ENCODE results near the gene TREM1. TPM values are rescaled to one million over a fixed set of nuclear protein-coding genes. Genes with fewer than 3 reads are reported as not detected.

TREM1 gene
- polyA plus RNA-seq, 1 donor (not counting 4 experiments of a cell fraction or from before 2014, with no cell fraction given), result not detected

- H3K79me2 ChIP-seq (ENCODE audit: control insufficient read depth, insufficient read depth, low read length), result no peaks in the 10 kb centered on the region
- no peaks in the 10 kb centered on the region for H3K36me3 ChIP-seq (ENCODE audit: control insufficient read depth in 2 of 2, extremely low read depth in 1 of 2, insufficient read depth in 2 of 2, low read length in 2 of 2)
- no peaks in the 10 kb centered on the region for H3K9me3 ChIP-seq (ENCODE audit: control insufficient read depth, low read depth, low read length)
- FAIRE-seq, result no peak
- DNase-seq (ENCODE audit: low read depth, low spot score), result no peak
- H3K9ac ChIP-seq (ENCODE audit: control insufficient read depth, extremely low read depth, insufficient read depth, low read length), result no peak overlapping the region
- dilution Hi-C loops (cut with MboI; ENCODE audit: extremely low pct_ligation_motif_present, low sequenced_read_pairs), result no loop called here
- no peaks in the 10 kb centered on the region for H4K20me1 ChIP-seq (ENCODE audit: control insufficient read depth, extremely low read depth, insufficient read depth, low read length)
- H2AFZ ChIP-seq (ENCODE audit: control insufficient read depth, low read length), result no peak overlapping the region
- no peak overlapping the region for H3K4me3 ChIP-seq (ENCODE audit: control insufficient read depth in 2 of 3, extremely low read depth in 1 of 3, insufficient read depth in 2 of 3, low read depth in 1 of 3, low read length in 3 of 3)
- H3K9me1 ChIP-seq (ENCODE audit: control insufficient read depth, extremely low read depth, insufficient read depth, low read length), result no peaks in the 10 kb centered on the region
- peaks cover under 1% of the 10 kb centered on the region for H3K27me3 ChIP-seq (ENCODE audit: control insufficient read depth, extremely low read depth, insufficient read depth, low read length)
- no peak overlapping the region for H3K4me2 ChIP-seq (ENCODE audit: control insufficient read depth, extremely low read depth, insufficient read depth, low read depth, low read length)
- no peaks in the 10 kb centered on the region for H3K4me1 ChIP-seq (ENCODE audit: control insufficient read depth, extremely low read depth, insufficient read depth, low read length)
- H3K27ac ChIP-seq (ENCODE audit: control insufficient read depth, insufficient read depth, low read length), result no peak overlapping the region
- no peak for TF ChIP-seq EZH2 (IDR thresholded peaks at IDR 0.05; ENCODE audit: low read length)
- no peak for TF ChIP-seq CTCF (optimal IDR thresholded peaks at IDR 0.05 in 1 of 3, IDR thresholded peaks at IDR 0.05 in 1 of 3, conservative IDR thresholded peaks at IDR 0.05 in 1 of 3; ENCODE audit: extremely low read depth in 1 of 3, insufficient read depth in 2 of 3, low read length in 3 of 3)
Measured at GRCh38 chr6:41258196-41258493, 28.3 kb downstream of the TREM1 start.

GRCh38 chr6:41257369-41258195 is 28.9 kb downstream of the TREM1 start:
- H2AFZ ChIP-seq (ENCODE audit: control insufficient read depth, low read length), result no peak overlapping the region
- DNase-seq (ENCODE audit: low read depth, low spot score) (no peak), FAIRE-seq (no peak)
- no peak overlapping the region for H3K27ac ChIP-seq (ENCODE audit: control insufficient read depth, insufficient read depth, low read length)
- H3K4me1 ChIP-seq (ENCODE audit: control insufficient read depth, extremely low read depth, insufficient read depth, low read length), result no peaks in the 10 kb centered on the region
- H3K36me3 ChIP-seq (ENCODE audit: control insufficient read depth in 2 of 2, extremely low read depth in 1 of 2, insufficient read depth in 2 of 2, low read length in 2 of 2), result no peaks in the 10 kb centered on the region
- no peaks in the 10 kb centered on the region for H4K20me1 ChIP-seq (ENCODE audit: control insufficient read depth, extremely low read depth, insufficient read depth, low read length)
- H3K4me3 ChIP-seq (ENCODE audit: control insufficient read depth in 2 of 3, extremely low read depth in 1 of 3, insufficient read depth in 2 of 3, low read depth in 1 of 3, low read length in 3 of 3), result no peak overlapping the region
- H3K27me3 ChIP-seq (ENCODE audit: control insufficient read depth, extremely low read depth, insufficient read depth, low read length), result peaks cover 6% of the 10 kb centered on the region
- H3K9me1 ChIP-seq (ENCODE audit: control insufficient read depth, extremely low read depth, insufficient read depth, low read length), result no peaks in the 10 kb centered on the region
- H3K9me3 ChIP-seq (ENCODE audit: control insufficient read depth, low read depth, low read length), result no peaks in the 10 kb centered on the region
- no peak overlapping the region for H3K4me2 ChIP-seq (ENCODE audit: control insufficient read depth, extremely low read depth, insufficient read depth, low read depth, low read length)
- TF ChIP-seq CTCF (optimal IDR thresholded peaks at IDR 0.05 in 1 of 3, IDR thresholded peaks at IDR 0.05 in 1 of 3, conservative IDR thresholded peaks at IDR 0.05 in 1 of 3; ENCODE audit: extremely low read depth in 1 of 3, insufficient read depth in 2 of 3, low read length in 3 of 3) (no peak), EZH2 (IDR thresholded peaks at IDR 0.05; ENCODE audit: low read length) (no peak)
- dilution Hi-C loops (cut with MboI; ENCODE audit: extremely low pct_ligation_motif_present, low sequenced_read_pairs), result no loop called here
- no peak overlapping the region for H3K9ac ChIP-seq (ENCODE audit: control insufficient read depth, extremely low read depth, insufficient read depth, low read length)
- H3K79me2 ChIP-seq (ENCODE audit: control insufficient read depth, insufficient read depth, low read length), result no peaks in the 10 kb centered on the region
